ENCODE data around the gene NRP1. TPM values are rescaled to one million over a fixed set of nuclear protein-coding genes. Genes with fewer than 3 reads are reported as not detected.

NRP1 gene
- polyA plus RNA-seq, 2 of the 4 experiments (the other 2 are of a cell fraction) = 121 to 259 TPM

DNA sequence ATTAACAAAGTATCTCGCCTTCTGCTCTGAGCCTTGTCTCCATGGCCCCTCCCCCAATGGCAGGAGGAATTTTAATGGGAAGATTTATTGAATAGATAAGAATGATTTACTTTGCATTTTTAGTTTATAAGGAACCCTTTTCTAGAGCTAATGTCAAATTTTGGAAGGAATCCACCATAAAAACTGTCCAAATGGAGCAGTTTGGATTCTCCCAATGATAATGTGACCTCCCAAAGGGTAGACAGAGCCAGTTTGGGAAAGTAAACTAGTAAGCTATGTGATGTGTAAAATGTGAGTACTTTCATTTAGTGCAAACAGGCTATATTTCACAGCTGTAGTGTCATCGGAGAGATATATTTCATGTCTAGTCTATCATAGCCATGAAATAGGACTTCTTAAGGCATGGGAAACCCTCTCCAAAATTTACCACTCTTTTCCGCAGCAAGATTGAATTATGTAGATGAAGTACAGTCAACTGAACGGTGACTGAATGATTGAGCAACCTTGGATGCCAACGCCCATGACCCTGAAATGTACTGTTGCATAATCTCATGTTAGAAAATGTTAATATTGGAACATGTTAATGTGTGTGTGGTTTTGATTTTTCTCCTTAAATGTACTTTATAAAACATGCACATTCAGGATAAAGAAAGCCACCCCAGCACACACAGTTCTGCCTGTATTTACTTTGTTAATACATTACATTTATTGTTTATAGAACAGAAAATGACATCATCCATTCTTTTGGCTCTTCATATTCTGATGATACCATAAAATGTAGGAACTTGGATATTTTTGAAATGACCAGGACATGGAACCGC lies 140.6 kb downstream of the NRP1 start (continued):
- TF ChIP-seq NPAS2 (CRISPR knock-in tag; IDR thresholded peaks at IDR 0.05; ENCODE audit: borderline replicate concordance) = no peak
- TF ChIP-seq ESRRA (IDR thresholded peaks at IDR 0.05; ENCODE audit: borderline replicate concordance, low read length) = no peak
- TF ChIP-seq RNF2 (IDR thresholded peaks at IDR 0.05; ENCODE audit: borderline replicate concordance, low read depth) = no peak
- TF ChIP-seq, protein P1, sequence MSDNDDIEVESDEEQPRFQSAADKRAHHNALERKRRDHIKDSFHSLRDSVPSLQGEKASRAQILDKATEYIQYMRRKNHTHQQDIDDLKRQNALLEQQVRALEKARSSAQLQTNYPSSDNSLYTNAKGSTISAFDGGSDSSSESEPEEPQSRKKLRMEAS (IDR thresholded peaks at IDR 0.05) = peak; percentile 26; the same call in 1 of the 2 replicates
- TF ChIP-seq CHD2 (IDR thresholded peaks at IDR 0.05; ENCODE audit: low read length, partially characterized antibody) = no peak
- TF ChIP-seq ZNF302 (CRISPR knock-in tag; IDR thresholded peaks at IDR 0.05) = peak; percentile 32; the same call in 1 of the 2 replicates
- no peak for TF ChIP-seq FOXS1 (CRISPR knock-in tag; IDR thresholded peaks at IDR 0.05)
- TF ChIP-seq, protein P2, sequence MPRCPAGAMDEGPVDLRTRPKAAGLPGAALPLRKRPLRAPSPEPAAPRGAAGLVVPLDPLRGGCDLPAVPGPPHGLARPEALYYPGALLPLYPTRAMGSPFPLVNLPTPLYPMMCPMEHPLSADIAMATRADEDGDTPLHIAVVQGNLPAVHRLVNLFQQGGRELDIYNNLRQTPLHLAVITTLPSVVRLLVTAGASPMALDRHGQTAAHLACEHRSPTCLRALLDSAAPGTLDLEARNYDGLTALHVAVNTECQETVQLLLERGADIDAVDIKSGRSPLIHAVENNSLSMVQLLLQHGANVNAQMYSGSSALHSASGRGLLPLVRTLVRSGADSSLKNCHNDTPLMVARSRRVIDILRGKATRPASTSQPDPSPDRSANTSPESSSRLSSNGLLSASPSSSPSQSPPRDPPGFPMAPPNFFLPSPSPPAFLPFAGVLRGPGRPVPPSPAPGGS (IDR thresholded peaks at IDR 0.05) = 0 out of 3 replicates have a peak, but pooled peaks have one; percentile 49
- no peak for TF ChIP-seq SMC3 (IDR thresholded peaks at IDR 0.05)
- TF ChIP-seq GATA3 (IDR thresholded peaks at IDR 0.05; ENCODE audit: borderline replicate concordance) = peak; percentile 76; the same call in 1 of the 2 replicates
- TF ChIP-seq KDM1A (IDR thresholded peaks at IDR 0.05; ENCODE audit: low read depth) = no peak
- no peak for TF ChIP-seq USF2 (IDR thresholded peaks at IDR 0.05)
- TF ChIP-seq FOSB (CRISPR knock-in tag; IDR thresholded peaks at IDR 0.05) = peak; percentile 9; the same call in 1 of the 2 replicates
- TF ChIP-seq TFCP2L1 (CRISPR knock-in tag; IDR thresholded peaks at IDR 0.05) = no peak
- TF ChIP-seq EHF (CRISPR knock-in tag; IDR thresholded peaks at IDR 0.05) = no peak
- peak; percentile 65; the same call in 1 of the 2 replicates for TF ChIP-seq HOXA7 (CRISPR knock-in tag; IDR thresholded peaks at IDR 0.05)
- 0 out of 2 replicates have a peak, but pooled peaks have one; percentile 61 for TF ChIP-seq POLR2AphosphoS2 (conservative IDR thresholded peaks at IDR 0.05; ENCODE audit: low read length)
- no peak for TF ChIP-seq SREBF2 (IDR thresholded peaks at IDR 0.05)
- TF ChIP-seq POLR2A (IDR thresholded peaks at IDR 0.05; ENCODE audit: low read length) = no peak
- no peak for TF ChIP-seq PBX3 (IDR thresholded peaks at IDR 0.05)
- peak; percentile 64; the same call in 1 of the 2 replicates for TF ChIP-seq HOXB13 (CRISPR knock-in tag; IDR thresholded peaks at IDR 0.05; ENCODE audit: low read depth)
- no peak for TF ChIP-seq NR3C1 (IDR thresholded peaks at IDR 0.05)
- TF ChIP-seq EHMT2 (IDR thresholded peaks at IDR 0.05; ENCODE audit: low read depth) = no peak
- TF ChIP-seq, protein P3, sequence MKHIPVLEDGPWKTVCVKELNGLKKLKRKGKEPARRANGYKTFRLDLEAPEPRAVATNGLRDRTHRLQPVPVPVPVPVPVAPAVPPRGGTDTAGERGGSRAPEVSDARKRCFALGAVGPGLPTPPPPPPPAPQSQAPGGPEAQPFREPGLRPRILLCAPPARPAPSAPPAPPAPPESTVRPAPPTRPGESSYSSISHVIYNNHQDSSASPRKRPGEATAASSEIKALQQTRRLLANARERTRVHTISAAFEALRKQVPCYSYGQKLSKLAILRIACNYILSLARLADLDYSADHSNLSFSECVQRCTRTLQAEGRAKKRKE (CRISPR knock-in tag; IDR thresholded peaks at IDR 0.05; ENCODE audit: low read depth) = no peak
- no peak for TF ChIP-seq RFX5 (IDR thresholded peaks at IDR 0.05)
- no peak; a peak in 2 of 5 replicates for TF ChIP-seq RAD21 (conservative IDR thresholded peaks at IDR 0.05 in 1 of 2, IDR thresholded peaks at IDR 0.05 in 1 of 2)
- no peak for TF ChIP-seq HMGXB4 (CRISPR knock-in tag; IDR thresholded peaks at IDR 0.05; ENCODE audit: borderline replicate concordance)
- 0 out of 2 replicates have a peak, but pooled peaks have one; percentile 34 for TF ChIP-seq FOSL2 (IDR thresholded peaks at IDR 0.05)
- TF ChIP-seq FOSL2 (CRISPR knock-in tag; IDR thresholded peaks at IDR 0.05) = peak; percentile 58
- TF ChIP-seq MYC (IDR thresholded peaks at IDR 0.05; ENCODE audit: borderline replicate concordance, low read length) = no peak
- no peak for TF ChIP-seq MAZ (IDR thresholded peaks at IDR 0.05; ENCODE audit: borderline replicate concordance, low read depth, low read length)
- TF ChIP-seq TP53 (CRISPR knock-in tag; IDR thresholded peaks at IDR 0.05) = no peak
- peak; percentile 63; the same call in 1 of the 2 replicates for TF ChIP-seq RARB (CRISPR knock-in tag; IDR thresholded peaks at IDR 0.05)
- no peak for TF ChIP-seq ZC3H11A (IDR thresholded peaks at IDR 0.05)
- TF ChIP-seq HOXB5 (CRISPR knock-in tag; IDR thresholded peaks at IDR 0.05) = no peak
- no peak for TF ChIP-seq KDM5A (IDR thresholded peaks at IDR 0.05)
- TF ChIP-seq JUNB (IDR thresholded peaks at IDR 0.05) = peak; percentile 62
